HCT116 (cell line): ENCODE measurements around the gene OR52H1.

Experiments used
- CBX3 ChIP-seq: IDR thresholded peaks from 2 replicates; pipeline ENCODE4 v1.6.1; 2012; ENCODE audit warnings: low read depth
- CTCF ChIP-seq, 3 experiments: fragments of 200-600 bp in 1 of 3; sonication (generic) in 1 of 3; IDR thresholded peaks in 2 of 3; conservative IDR thresholded peaks in 1 of 3; 2 replicates each; pipeline ENCODE4 v1.5.1; 2012 to 2017; ENCODE audit warnings: low read depth in 2 of 3, low read length in 2 of 3, antibody characterized with exemption in 1 of 3, borderline replicate concordance in 1 of 3, control low read depth in 1 of 3, mild to moderate bottlenecking in 1 of 3, mixed read lengths in 1 of 3, mixed run types in 1 of 3, moderate library complexity in 1 of 3; ENCODE audit not compliant: insufficient read depth in 1 of 3
- ELF1 ChIP-seq: IDR thresholded peaks from 2 replicates; pipeline ENCODE4 v1.6.1; 2012; ENCODE audit warnings: low read depth, borderline replicate concordance
- EZH2 ChIP-seq: fragments of 200-600 bp; sonication (generic); IDR thresholded peaks from 2 replicates; pipeline ENCODE4 v1.6.1; 2017; ENCODE audit warnings: antibody characterized with exemption, mixed run types
- EZH2phosphoT487 ChIP-seq: fragments of 200-600 bp; IDR thresholded peaks from 2 replicates; pipeline ENCODE4 v1.6.1; 2018; ENCODE audit warnings: antibody characterized with exemption, borderline replicate concordance
- JUND ChIP-seq: IDR thresholded peaks from 2 replicates; pipeline ENCODE4 v1.6.1; 2012
- POLR2A ChIP-seq: IDR thresholded peaks from 2 replicates; pipeline ENCODE4 v1.7.0; 2011; ENCODE audit warnings: borderline replicate concordance; ENCODE audit not compliant: insufficient read depth, insufficient read length; ENCODE audit errors: extremely low read depth
- POLR2AphosphoS5 ChIP-seq: IDR thresholded peaks from 2 replicates; pipeline ENCODE4 v1.6.1; 2011; ENCODE audit warnings: mild to moderate bottlenecking, low read depth, low read length, moderate library complexity
- YY1 ChIP-seq: IDR thresholded peaks from 2 replicates; pipeline ENCODE4 v1.6.1; 2011; ENCODE audit warnings: low read length, low read depth, moderate library complexity, mild to moderate bottlenecking; ENCODE audit not compliant: insufficient replicate concordance; ENCODE audit errors: extremely low read depth

GRCh38 chr11:5591613-5592012 is 43.3 kb upstream of the OR52H1 start:
- TF ChIP-seq CTCF (IDR thresholded peaks at IDR 0.05 in 2 of 3, conservative IDR thresholded peaks at IDR 0.05 in 1 of 3; ENCODE audit: borderline replicate concordance in 1 of 3, insufficient read depth in 1 of 3, low read depth in 2 of 3, low read length in 2 of 3) = no peak
- no peak for TF ChIP-seq EZH2
- TF ChIP-seq YY1 = no peak
- no peak for TF ChIP-seq POLR2A
- TF ChIP-seq JUND = no peak
- no peak for TF ChIP-seq EZH2phosphoT487
- TF ChIP-seq CBX3 = no peak
- no peak for TF ChIP-seq POLR2AphosphoS5
- TF ChIP-seq ELF1 = no peak
